HK-2 (cell line): ENCODE data around the gene BRI3BP.

ENCODE experiments used
- DNase-seq: peaks from one replicate; pipeline ENCODE4 v3.0.0-alpha.2; 2018; ENCODE audit not compliant: unreplicated experiment

BRI3BP gene, protein sequence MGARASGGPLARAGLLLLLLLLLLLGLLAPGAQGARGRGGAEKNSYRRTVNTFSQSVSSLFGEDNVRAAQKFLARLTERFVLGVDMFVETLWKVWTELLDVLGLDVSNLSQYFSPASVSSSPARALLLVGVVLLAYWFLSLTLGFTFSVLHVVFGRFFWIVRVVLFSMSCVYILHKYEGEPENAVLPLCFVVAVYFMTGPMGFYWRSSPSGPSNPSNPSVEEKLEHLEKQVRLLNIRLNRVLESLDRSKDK

GRCh38 chr12:124993626-124994436 is at the start of gene BRI3BP:
Gene BRI3BP (plus strand): TSS chr12:124993645. CDS start chr12:124993791, 146 bp downstream.
- DNase-seq = peak; percentile 58

GRCh38 chr12:124946447-124946793 is 47.0 kb upstream of the BRI3BP start:
- DNase-seq = no peak

DNA sequence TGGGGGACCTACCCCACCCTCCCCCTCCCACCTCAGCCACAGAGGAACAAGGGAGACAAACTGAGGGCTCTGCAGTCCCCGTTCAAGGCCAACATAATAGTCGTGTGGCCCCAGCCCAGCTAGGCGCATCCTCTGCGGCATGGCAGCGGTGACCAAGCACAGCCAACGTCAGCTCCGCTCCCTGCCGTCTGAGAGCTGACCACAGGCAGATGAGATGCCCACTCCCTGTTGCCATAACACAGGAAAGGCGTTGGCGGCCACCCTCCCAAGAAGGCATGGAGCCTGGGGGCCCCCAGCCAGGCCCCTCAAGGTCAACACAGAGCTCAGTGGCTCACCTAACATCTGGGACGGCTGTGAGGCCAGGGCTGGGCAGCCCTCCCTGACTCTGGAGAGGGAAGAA is 46.4 kb upstream of the BRI3BP start:
- DNase-seq = no peak

DNA sequence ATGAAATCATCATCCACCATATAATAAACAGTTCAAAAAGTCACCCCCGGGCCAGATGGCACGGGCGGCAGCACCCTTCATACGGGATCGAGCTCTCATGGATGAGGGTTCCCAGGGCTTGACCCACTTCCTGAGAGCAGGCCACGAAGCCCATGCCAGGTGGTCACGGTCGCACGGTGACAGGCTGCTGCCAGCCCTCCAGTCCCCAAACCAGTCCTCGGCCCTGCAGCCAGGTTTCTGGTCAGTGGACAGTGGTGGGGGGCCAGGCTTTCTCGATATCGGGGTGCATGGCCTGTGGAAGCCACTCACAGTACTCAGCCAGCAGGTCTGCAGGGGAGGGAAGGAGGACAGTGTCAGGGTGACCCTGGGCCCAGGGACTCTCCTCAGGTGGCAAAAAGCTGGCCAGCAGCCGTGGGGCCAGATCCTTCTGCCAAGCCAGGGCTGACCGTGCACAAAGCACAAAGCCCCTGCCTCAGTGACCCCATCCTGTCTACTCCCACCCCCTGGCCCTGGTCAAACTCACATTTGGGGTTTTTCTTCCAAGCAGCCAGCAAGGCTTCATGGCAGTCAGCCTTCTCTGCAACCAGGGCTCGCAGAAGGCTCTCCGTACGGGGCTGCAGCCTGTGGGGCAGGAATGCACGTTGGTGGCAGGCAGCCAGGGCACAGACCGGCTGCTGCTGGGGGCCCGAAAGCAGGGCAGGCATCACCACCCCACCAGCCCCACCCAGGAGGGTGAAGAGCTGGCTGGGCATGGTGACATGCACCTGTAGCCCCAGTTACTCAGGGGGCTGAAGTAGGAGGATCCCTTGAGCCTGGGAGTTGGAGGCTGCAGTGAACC is 45.7 kb upstream of the BRI3BP start:
- DNase-seq = no peak

GRCh38 chr12:124949066-124949465 is 44.4 kb upstream of the BRI3BP start:
- DNase-seq = no peak

DNA sequence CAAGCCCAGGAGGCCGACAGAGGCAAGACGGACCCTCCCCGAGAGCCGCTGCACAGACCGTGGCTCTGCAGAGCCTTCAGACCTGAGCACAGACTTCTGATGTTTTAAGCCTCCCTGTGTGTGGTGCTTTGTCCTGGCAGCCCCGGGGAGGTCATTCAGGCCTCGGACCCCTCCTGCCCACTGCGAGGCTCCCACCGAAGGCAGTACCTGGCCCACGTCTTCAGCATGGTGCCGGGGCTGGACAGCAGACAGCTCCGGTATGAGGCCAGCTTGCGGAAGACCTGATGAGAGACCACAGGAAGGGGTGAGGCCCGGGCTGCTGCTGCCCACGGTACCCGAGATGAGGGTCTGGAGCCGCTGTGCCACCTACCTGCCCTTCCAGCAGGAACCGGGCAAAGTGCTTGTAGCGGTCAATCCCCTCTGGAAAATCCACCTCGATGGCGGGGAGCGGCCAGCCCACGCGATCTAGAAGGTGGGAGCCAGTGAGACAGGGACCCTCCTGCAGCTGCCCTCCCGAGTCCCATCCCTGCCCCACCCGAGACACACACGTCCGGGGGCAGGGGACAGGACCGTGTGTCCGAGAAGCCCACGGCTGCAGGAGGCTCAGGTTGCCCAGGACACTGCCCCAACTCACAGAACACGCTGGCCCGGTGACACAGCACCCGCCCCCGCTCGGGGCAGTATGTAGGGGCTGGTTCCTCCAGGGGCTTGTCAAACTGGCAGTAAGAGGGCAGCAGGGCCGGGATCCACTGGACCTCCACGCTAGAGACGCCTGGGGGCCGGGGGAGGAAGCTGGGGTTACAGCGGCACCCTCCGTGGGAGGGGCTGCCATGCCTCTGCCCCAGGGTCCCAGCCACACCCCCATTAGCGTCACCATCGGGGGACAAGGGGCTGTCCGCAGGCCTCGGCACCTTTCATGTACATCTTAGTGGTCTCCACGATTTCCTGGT is 43.4 kb upstream of the BRI3BP start:
- DNase-seq = no peak

GRCh38 chr12:124952295-124952694 is 41.1 kb upstream of the BRI3BP start:
- DNase-seq = no peak

- no peak for DNase-seq
Observed at GRCh38 chr12:124952801-124953200, 40.6 kb upstream of the BRI3BP start.

- DNase-seq = no peak
Observed at GRCh38 chr12:124953689-124954405, 39.6 kb upstream of the BRI3BP start.

DNA sequence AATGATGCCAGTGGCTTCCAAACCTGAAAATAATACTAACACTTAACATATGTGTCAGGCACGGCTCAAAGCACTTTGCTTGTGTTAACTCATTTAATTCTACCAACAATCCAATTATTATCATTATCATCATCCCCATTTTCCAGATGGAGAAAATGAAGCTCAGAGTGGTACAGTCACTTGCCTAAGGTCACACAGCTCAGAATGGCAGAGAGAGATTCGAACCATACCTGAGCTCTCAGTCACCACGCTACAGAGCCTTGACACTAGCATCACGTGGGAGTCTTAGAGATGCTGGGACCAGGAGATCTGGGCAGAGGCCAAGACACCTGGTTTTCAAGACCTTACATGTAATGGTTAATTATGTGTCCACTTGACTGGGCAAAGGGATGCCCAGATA is 38.7 kb upstream of the BRI3BP start:
- DNase-seq = no peak

GRCh38 chr12:124956571-124956970 is 36.9 kb upstream of the BRI3BP start:
- DNase-seq = no peak

DNA sequence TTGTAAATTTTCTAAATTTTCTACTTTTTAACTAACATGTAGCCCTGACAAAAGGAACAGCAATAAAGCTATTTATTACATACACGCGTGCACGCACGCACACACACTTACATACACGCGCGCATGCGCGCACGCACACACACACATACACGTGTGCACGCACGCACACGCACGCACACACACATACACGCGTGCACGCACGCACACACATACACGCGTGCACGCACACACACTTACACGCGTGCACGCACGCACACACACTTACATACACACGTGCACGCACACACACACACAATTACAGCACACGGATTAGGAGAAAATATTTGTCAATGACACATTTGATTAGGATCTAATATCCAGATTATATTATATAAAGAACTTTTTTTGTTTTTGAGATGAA is 32.4 kb upstream of the BRI3BP start:
- DNase-seq = no peak

DNA sequence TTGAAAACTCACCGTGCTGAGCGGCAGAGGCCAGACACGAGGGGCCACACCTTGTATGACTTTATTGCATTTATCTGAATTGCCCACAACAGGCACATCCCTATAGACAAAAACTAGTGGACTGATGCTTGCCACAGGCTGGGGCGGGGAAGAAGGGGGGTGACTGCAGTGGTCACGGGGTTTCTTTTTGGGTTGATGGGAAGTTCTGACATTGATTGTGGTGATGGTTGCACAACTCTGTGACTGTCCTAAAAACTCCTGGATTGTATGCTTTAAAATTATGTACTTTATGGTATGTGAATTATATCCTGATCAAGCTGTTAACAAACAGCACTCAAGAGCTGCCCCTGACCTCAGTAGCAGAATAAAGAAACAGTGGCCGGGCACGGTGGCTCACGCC is 30.2 kb upstream of the BRI3BP start:
- no peak for DNase-seq

- no peak for DNase-seq
Observed at GRCh38 chr12:124964251-124964650, 29.2 kb upstream of the BRI3BP start.

DNA sequence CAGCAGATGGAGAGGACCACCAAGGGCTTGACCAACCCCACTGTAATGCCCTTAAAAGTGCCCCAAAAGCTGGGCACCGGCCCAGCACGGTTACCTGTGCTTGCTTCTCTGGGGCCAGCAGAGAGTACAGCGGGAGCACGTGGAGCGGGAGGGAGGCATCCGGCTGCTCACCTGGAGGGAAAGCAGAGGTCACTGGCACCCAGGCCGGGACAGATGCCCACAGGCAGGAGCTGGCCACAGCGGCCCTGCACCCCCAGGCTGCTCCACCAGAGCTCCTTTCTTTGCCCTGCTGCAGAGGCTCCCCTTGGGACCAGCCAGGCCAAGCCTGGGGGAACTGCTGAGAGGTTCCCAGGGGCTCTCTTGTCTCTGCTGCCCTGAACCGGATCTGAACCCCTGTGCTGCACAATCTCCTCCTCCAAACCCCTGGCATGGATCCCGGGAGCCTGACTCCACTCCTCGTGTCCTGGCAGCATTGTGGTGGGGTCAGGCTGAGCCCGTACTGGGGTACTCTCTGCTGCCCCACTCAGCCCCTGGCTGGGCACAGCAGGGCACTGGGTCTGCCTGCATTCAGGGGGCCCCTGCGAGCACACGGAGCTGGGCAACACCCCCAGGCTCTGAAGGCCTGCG is 28.5 kb upstream of the BRI3BP start:
- DNase-seq = no peak

DNA sequence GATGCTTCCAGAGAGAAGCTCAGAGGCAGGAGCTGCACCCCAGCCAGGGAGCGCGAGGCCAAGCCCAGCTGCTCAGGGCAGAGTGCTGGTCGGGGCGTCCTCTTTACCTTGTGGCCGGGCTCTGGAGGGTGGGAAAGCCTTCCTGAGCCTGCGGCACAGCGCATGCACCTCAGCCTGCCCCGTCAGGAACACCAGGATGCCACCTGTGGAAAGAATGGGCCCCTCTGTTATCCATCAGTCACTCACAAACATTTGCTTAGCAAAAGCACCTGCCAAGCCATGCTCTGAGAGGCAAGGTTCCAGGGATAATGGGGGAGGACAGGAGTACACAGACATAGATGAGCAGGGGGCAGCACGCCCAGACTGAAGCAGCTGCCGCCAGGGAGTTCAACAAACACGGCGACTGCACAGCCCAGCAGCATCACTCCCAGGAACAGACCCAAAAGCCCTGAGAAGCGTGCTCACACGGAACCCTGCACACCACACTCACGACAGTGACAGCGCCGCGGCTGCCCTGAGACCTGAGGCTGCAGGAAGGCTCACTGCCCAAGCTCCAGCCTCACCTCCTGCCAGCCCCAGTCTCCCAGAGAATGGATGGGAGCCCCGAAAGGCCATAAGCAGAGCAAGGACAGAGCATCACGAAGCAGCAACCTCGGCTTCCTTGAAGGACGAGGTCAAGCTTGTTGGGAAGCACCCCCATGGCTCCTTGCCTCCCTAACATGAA is 26.3 kb upstream of the BRI3BP start:
- no peak for DNase-seq

DNA sequence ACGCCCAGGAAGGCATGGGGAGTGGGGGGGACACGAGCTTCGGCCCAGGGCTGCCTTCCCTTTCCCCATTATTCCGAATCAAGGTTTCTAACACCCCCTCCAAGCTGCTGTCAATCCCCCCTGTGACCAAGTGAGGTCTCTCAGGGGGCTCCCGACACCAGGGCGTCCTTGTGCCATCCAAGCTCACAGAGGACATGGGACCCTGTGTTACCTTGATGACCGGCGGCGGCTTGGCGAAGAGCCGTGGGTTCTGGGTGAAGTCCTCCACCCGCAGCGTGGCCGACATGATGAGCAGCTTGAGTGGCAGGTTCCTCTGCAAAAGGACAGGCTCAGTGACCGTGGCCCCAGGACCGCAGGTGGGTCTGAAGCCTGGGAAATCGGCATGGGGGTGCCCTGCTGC is 24.8 kb upstream of the BRI3BP start:
- DNase-seq = no peak

DNA sequence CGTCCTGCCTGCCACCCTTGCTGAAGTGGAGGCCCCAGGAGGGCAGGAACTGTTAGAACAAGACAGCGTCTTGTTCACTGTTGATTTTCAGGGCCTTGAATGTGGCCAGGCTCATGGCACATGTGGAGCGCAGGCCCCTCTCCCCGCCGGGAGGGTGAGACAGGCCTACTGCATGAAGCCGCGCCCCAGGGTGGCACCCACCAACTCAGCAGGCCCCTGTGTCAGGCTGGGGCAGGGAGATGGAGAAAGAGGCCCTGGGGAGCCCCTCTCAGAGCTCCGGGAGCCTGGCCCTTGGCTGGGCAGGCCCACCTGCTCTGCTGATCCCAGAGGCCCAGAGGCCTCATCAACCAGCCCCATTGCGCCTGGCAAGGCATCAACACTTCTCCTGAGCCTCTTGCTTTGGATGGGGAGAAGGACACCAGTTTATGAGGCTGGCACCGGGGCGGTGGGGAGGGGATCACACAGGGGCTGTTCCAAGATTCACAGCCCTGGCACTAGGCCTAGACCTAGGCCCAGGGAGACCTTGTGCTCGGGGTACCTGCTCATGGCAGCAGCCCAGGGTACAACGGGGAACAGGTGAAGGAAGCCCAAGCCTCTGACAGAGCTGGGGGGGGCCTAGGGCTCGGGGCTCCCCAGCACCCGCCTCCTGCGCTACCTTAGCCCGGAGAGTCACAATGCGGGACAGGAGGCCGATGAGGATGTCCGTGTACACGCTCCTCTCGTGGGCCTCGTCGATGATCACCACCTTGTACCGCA is 22.6 kb upstream of the BRI3BP start:
- DNase-seq = no peak

DNA sequence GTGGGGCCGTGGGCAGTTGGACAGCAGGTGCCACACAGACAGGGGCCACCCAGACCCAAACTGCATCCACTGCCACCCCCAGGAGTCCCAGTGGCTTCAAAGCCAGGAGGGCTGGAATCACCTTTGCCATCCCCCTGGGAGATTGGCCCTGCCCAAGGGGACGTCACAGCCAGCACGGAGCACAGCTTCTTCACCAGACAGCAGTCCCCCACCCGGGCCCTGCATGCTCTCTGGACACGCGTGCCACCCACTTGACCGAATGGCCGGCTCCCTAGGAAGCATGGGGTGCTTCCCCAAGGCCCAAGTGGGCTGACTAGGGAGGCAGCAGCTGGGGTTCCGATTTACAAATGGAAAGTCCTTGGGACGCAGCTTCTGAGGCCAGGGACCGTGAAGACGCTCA is 21.8 kb upstream of the BRI3BP start:
- DNase-seq = no peak
